ENCODE measurements around the gene UQCRQ. TPM values are rescaled to one million over a fixed set of nuclear protein-coding genes. Genes with fewer than 3 reads are reported as not detected.
A peak's percentile ranks its signal among the peaks of the same experiment; 100 is the strongest.

The UQCRQ gene
- total and polyA plus RNA-seq, 9 donors = 91.4 to 231 (median 220) TPM

DNA sequence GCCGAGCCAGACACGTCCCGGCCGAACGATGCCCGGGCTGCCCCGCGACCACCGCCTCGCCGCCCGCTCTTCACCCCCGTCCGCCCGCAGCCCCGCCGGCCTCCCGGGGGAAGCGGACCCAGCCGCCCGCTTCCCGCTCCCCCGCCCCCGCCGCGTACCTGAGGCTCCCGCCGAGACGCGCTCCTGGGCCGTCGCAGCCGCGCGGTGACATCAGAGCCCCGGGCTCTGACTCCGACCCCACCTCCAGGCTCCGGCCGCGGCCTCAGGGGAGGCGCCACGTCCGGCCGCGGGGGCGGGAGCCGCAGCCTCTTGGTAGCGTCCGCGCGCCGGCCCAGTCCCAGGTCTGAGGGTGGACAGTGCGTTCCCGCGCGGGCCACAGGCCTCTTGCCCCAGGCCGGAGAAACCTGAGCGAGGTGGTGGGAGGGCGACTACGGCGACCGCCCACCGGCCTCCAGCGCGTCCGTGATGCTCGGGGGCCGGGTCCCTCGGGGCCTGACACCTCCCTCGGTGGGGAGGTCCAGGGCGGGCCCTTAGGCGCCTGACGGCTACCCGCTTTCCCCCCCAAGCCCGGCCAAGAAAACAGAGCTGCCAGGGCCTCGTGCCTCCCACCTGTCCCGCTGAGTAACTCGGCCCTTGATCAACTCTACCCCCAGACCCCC lies 35.9 kb upstream of the UQCRQ start, which contains the start of gene SHROOM1:
SHROOM1 (minus strand) TSS at position 212 of the 659 bp plus-strand sequence. CDS start 4,507 bp downstream, outside the sequence.
- TF ChIP-seq EP300 (IDR thresholded peaks at IDR 0.05) = no peak
- no peak for TF ChIP-seq CTCF (IDR thresholded peaks at IDR 0.05)
- TF ChIP-seq POLR2A (IDR thresholded peaks at IDR 0.05) = no peak
- H3K27ac ChIP-seq = peak within 1 kb of the TSS; percentile 53 to 68
- peak within 1 kb of the TSS; percentile 71 for H3K4me3 ChIP-seq
- H3K36me3 ChIP-seq = no peaks in the 10 kb centered on the region
- H3K27me3 ChIP-seq = no peaks in the 10 kb centered on the region
- no peaks in the 10 kb centered on the region for H3K4me1 ChIP-seq (ENCODE audit: insufficient read depth)
- intact Hi-C loops (cut with DNase I) = no loop called here
- WGBS, 3 donors = 2 to 6% (median 4%) methylated on average over 15 to 78 of the region's 78 CpGs
- peak; percentile 51 to 73 (median 52) for DNase-seq
- H3K9me3 ChIP-seq = no peaks in the 10 kb centered on the region

- H3K27ac ChIP-seq = no peak overlapping the region
- H3K4me3 ChIP-seq = peak overlapping the region; percentile 71
- intact Hi-C loops (cut with DNase I) = no loop called here
These were observed 35.2 kb upstream of the UQCRQ start for GRCh38 chr5:132831095-132831860.

DNA sequence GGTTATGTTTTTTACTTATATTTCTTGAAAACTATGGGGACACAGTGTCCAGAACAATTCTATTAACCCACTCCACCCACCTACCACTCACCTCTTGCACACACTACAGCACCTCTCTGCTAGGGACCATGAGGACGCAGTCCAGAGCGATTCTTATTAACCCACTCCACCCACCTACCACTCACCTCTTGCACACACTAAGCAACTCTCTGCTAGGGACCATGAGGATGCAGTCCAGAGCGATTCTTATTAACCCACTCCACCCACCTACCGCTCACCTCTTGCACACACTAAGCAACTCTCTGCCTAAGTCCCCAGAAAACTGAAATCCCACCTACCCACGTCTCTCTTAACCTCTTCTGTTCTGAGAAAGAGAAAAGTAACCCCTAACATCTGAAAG lies 33.8 kb upstream of the UQCRQ start:
- intact Hi-C loops (cut with DNase I) = no loop called here
- no peaks in the 10 kb centered on the region for H3K9me3 ChIP-seq
- no peaks in the 10 kb centered on the region for H3K4me1 ChIP-seq (ENCODE audit: insufficient read depth)
- no peaks in the 10 kb centered on the region for H3K27me3 ChIP-seq
- H3K27ac ChIP-seq = no peak overlapping the region
- no peak for TF ChIP-seq CTCF (IDR thresholded peaks at IDR 0.05)
- no peak for TF ChIP-seq POLR2A (IDR thresholded peaks at IDR 0.05)
- TF ChIP-seq EP300 (IDR thresholded peaks at IDR 0.05) = no peak
- H3K4me3 ChIP-seq = no peak overlapping the region
- DNase-seq = no peak
- H3K36me3 ChIP-seq = no peaks in the 10 kb centered on the region
- WGBS, 3 donors = 81 to 83% (median 81%) methylated on average over 5 of the region's 5 CpGs

More at GRCh38 chr5:132831095-132831860, 35.2 kb upstream of the UQCRQ start:
- H3K9me3 ChIP-seq = no peaks in the 10 kb centered on the region
- DNase-seq = no peak
- no peaks in the 10 kb centered on the region for H3K27me3 ChIP-seq
- WGBS, 3 donors = 75 to 90% (median 82%) methylated on average over 15 of the region's 15 CpGs
- no peak for TF ChIP-seq EP300 (IDR thresholded peaks at IDR 0.05)
- no peak for TF ChIP-seq POLR2A (IDR thresholded peaks at IDR 0.05)
- no peak for TF ChIP-seq CTCF (IDR thresholded peaks at IDR 0.05)
- H3K4me1 ChIP-seq (ENCODE audit: insufficient read depth) = no peaks in the 10 kb centered on the region
- no peaks in the 10 kb centered on the region for H3K36me3 ChIP-seq

- TF ChIP-seq CTCF (IDR thresholded peaks at IDR 0.05) (no peak), EP300 (IDR thresholded peaks at IDR 0.05) (no peak), POLR2A (IDR thresholded peaks at IDR 0.05) (no peak)
- Histone ChIP-seq H3K4me3 (no peak overlapping the region), H3K27ac (no peak overlapping the region), H3K4me1 (ENCODE audit: insufficient read depth) (no peaks in the 10 kb centered on the region), H3K9me3 (no peaks in the 10 kb centered on the region), H3K27me3 (no peaks in the 10 kb centered on the region), H3K36me3 (no peaks in the 10 kb centered on the region)
- WGBS, 3 donors = 91 to 96% (median 96%) methylated on average over 3 of the region's 3 CpGs
- no peak for DNase-seq
- intact Hi-C loops (cut with DNase I) = no loop called here
These were observed 32.4 kb upstream of the UQCRQ start for GRCh38 chr5:132834057-132834456.

Measured in ovary (tissue), 9 donors.